ENCODE data around the gene SPEG. TPM values are rescaled to one million over a fixed set of nuclear protein-coding genes. Genes with fewer than 3 reads are reported as not detected.

SPEG gene
- total RNA-seq, 1 donor from 2014 or later, result 5.6 TPM

DNA sequence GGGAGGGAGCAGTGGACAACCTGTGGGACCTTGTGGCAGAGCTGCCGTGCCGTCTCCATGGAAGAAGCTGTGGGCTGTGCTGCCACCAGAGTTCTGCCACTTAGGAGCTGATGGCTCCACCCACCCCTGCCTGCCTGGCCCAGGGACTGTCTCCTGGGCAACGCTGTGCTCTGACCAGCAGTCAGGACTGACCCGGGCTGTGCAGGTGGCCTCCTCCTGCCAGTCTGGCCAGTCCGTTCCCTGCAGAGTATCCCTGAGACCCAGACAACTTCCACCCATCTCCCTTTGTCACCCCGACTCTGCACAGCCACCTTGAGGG, 92.4 kb downstream of the SPEG start:
- Histone ChIP-seq H3K27me3 (peaks cover 82% of the 10 kb centered on the region), H3K4me3 (no peak overlapping the region), H3K9me3 (no peaks in the 10 kb centered on the region), H3K27ac (no peak overlapping the region), H3K4me1 (peaks cover 10% of the 10 kb centered on the region), H3K36me3 (no peaks in the 10 kb centered on the region)
- ATAC-seq (peak; percentile 46), DNase-seq (no peak)
- no peak for TF ChIP-seq CTCF (IDR thresholded peaks at IDR 0.05)
- intact Hi-C loops (cut with DNase I), result loop anchor here (10.0 kb wide), 1 partner anchor 122 kb away; no protein-coding TSS in a partner anchor

DNA sequence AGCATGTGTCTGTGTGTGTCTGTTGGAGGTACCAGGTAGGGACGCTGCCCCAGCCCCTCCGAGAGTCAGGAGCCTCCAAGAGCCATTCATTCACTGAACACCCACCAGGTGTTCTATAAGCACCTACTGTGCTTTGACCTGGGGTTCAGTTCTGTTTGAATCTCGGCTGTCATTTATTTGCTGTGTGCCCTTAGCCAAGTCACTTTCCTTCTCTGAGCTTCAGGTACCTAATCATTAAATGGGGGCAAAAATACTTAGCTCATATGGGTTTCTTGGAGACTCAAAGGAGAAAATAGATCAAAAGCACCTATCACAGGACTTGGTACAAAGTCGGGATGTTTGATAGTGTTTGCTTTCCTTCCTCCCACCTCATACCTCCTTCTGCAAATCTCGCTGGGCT, 92.8 kb downstream of the SPEG start:
- intact Hi-C loops (cut with DNase I), result loop anchor here (10.0 kb wide), 1 partner anchor 123 kb away; no protein-coding TSS in a partner anchor
- peaks cover 82% of the 10 kb centered on the region for H3K27me3 ChIP-seq

DNA sequence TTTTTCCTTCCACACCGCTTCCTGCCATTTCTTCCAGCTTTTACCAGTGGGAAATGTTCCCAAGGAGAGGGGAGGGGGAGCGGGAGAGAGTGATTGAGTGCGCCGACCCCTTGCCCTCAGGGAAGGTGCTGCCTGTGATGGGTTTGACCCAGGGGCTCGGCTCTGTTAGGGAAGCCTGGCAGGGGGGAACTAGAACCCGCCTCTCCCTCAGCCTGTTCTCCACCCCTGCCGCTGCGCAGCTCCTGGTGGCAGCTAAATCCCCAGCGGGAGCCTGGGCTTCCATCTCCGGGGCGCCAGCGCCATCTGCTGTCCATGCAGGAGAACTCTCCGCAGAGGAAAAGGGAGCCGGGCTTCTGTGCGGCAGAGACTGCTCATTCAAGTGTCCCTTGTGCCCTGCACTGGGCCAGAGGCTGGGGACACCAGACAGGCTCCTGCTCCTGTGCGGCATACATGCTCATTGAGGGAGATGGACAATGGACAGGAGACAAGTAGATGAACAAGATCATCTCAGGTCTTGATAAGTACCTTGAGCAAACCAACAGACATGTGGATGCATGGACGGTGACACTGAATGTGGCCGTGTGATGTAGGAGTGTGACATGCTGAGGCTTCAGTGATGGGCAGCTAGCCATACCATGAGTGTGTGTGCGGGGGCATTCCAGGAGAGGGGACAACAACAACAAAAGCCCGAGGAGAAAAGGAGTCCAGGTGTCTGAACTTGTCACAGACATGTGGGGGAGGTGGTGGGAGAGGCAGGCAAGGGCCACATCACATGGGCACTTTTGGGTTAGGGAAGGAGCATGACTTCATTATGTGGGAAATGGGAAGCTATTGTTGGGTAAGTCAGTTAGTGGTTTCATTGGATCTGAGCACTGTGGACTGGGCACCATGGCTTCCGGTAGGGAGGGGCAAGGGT, 95.7 kb downstream of the SPEG start:
- Histone ChIP-seq H3K27me3 (peaks cover 60% of the 10 kb centered on the region), H3K27ac (no peak overlapping the region), H3K36me3 (no peaks in the 10 kb centered on the region), H3K4me3 (no peak overlapping the region), H3K4me1 (no peaks in the 10 kb centered on the region), H3K9me3 (no peaks in the 10 kb centered on the region)
- peak; percentile 97 for TF ChIP-seq CTCF (IDR thresholded peaks at IDR 0.05)
- peak; percentile 92 for DNase-seq
- peak; percentile 93 for ATAC-seq
- intact Hi-C loops (cut with DNase I), result no loop called here

More for the DNA sequence above, 92.8 kb downstream of the SPEG start:
- H3K27ac ChIP-seq, result no peak overlapping the region
- ATAC-seq (no peak), DNase-seq (no peak)
- no peak overlapping the region for H3K4me3 ChIP-seq
- no peaks in the 10 kb centered on the region for H3K36me3 ChIP-seq
- H3K9me3 ChIP-seq, result no peaks in the 10 kb centered on the region
- peaks cover 8% of the 10 kb centered on the region for H3K4me1 ChIP-seq
- no peak for TF ChIP-seq CTCF (IDR thresholded peaks at IDR 0.05)

- Histone ChIP-seq H3K4me3 (no peak overlapping the region), H3K27ac (no peak overlapping the region), H3K36me3 (no peaks in the 10 kb centered on the region), H3K9me3 (no peaks in the 10 kb centered on the region), H3K27me3 (peaks cover 45% of the 10 kb centered on the region), H3K4me1 (no peaks in the 10 kb centered on the region)
- ATAC-seq (no peak), DNase-seq (no peak)
- TF ChIP-seq CTCF (IDR thresholded peaks at IDR 0.05), result no peak
- intact Hi-C loops (cut with DNase I), result no loop called here
Observed at GRCh38 chr2:219531639-219532377, 97.2 kb downstream of the SPEG start.

DNA sequence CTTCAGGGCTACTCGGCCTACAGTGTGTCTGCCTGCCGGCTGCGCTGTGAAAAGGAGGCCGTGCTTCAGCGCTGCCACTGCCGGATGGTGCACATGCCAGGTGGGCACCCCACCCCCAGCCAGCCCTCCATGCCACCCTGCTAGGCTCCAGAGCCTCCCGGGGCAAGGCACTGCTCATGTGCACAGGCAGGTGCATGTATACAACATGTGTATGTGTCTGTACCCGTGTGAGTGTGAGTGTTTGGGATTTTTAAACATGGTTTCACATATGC, 97.7 kb downstream of the SPEG start:
- H3K27me3 ChIP-seq, result peaks cover 40% of the 10 kb centered on the region
- no peak for TF ChIP-seq CTCF (IDR thresholded peaks at IDR 0.05)
- no peaks in the 10 kb centered on the region for H3K9me3 ChIP-seq
- no peaks in the 10 kb centered on the region for H3K36me3 ChIP-seq
- no peak overlapping the region for H3K27ac ChIP-seq
- H3K4me1 ChIP-seq, result no peaks in the 10 kb centered on the region
- DNase-seq (no peak), ATAC-seq (no peak)
- intact Hi-C loops (cut with DNase I), result no loop called here
- H3K4me3 ChIP-seq, result no peak overlapping the region
